HepG2 (cell line): Measurements from ENCODE around the gene OAS3. TPM values are rescaled to one million over a fixed set of nuclear protein-coding genes. Genes with fewer than 3 reads are reported as not detected.

ENCODE experiments used
- ATAC-seq: fragments of 200-7000 bp; cut with Tn5 transposase; 3 replicates; pipeline ENCODE4 v1.9.1; 2020; ENCODE audit warnings: mild to moderate bottlenecking, moderate library complexity
- BruUV-seq: library from RNA; stranded (reverse); fragments of 400-500 nt; replicated peaks from 2 replicates; lab custom pipeline; 2021; lab: Mats Ljungman, UMichigan
- CTCF ChIA-PET: fragments of 300-600 bp; formaldehyde crosslinking; extraction: SDS; loops from one replicate; lab custom pipeline; 2021; ENCODE audit warnings: low total read pairs, inconsistent platforms, low intra/inter-chr PET ratio; lab: Yijun Ruan, JAX
- POLR2A ChIA-PET: fragments of 350-600 bp; sonication (Branson Sonifier 250); formaldehyde crosslinking; loops from one replicate; lab custom pipeline; 2020; ENCODE audit warnings: antibody characterized with exemption, inconsistent platforms; lab: Yijun Ruan, JAX
- DNase-seq: peaks from one replicate; pipeline ENCODE4 v3.0.0-alpha.2; 2015; ENCODE audit warnings: low spot score
- FAIRE-seq: peaks from 3 replicates; lab custom pipeline; 2011; peaks lifted over from hg19 to GRCh38; lab: Jason Lieb, UNC
- H2AFZ ChIP-seq: one replicate; pipeline ENCODE4 v1.6.1; 2011; ENCODE audit warnings: low read length, inconsistent platforms
- H3K27ac ChIP-seq: fragments of 300-600 bp; 3 replicates; pipeline ENCODE4 v1.8.0; 2011; ENCODE audit warnings: mixed run types, mild to moderate bottlenecking, mixed read lengths, low read length, inconsistent platforms; ENCODE audit not compliant: insufficient read depth; ENCODE audit errors: extremely low read length
- H3K27me3 ChIP-seq, 2 experiments: fragments of 200-600 bp in 1 of 2; 2 replicates in 1 of 2; 3 replicates in 1 of 2; pipeline versions ENCODE4 v1.6.0 to v1.8.0; 2011; ENCODE audit warnings: low read length in 2 of 2, mild to moderate bottlenecking in 2 of 2, moderate library complexity in 2 of 2, inconsistent platforms in 1 of 2; ENCODE audit not compliant: insufficient read depth in 2 of 2, control insufficient read depth in 1 of 2
- H3K36me3 ChIP-seq, 2 experiments: fragments of 200-600 bp in 1 of 2; replicated peaks in 1 of 2; 2 replicates in 1 of 2; 3 replicates in 1 of 2; pipeline versions ENCODE4 v1.5.1 to v1.8.0; 2011; ENCODE audit warnings: low read length in 2 of 2, inconsistent platforms in 1 of 2; ENCODE audit not compliant: insufficient read depth in 2 of 2, control insufficient read depth in 1 of 2
- H3K4me1 ChIP-seq: 2 replicates; pipeline ENCODE4 v1.5.1; 2012; ENCODE audit warnings: low read length, inconsistent platforms; ENCODE audit not compliant: insufficient read depth
- H3K4me2 ChIP-seq: 2 replicates; pipeline ENCODE4 v1.6.0; 2011; ENCODE audit warnings: low read depth, low read length, inconsistent platforms
- H3K4me3 ChIP-seq, 3 experiments: fragments of 200-600 bp in 1 of 3; sonication (generic), shearing (Covaris generic) in 1 of 3; replicated peaks in 1 of 3; 2 replicates each; pipeline ENCODE4 v1.5.1; 2011 to 2016; ENCODE audit warnings: low read length in 3 of 3, inconsistent platforms in 2 of 3, low read depth in 2 of 3, mild to moderate bottlenecking in 2 of 3, control low read depth in 1 of 3, mixed read lengths in 1 of 3; ENCODE audit not compliant: insufficient read depth in 1 of 3
- H3K79me2 ChIP-seq: one replicate; pipeline ENCODE4 v1.6.1; 2011; ENCODE audit warnings: low read length, inconsistent platforms; ENCODE audit not compliant: insufficient read depth
- H3K9ac ChIP-seq: 2 replicates; pipeline ENCODE4 v1.6.0; 2011; ENCODE audit warnings: mild to moderate bottlenecking, low read depth, low read length, inconsistent platforms; ENCODE audit not compliant: insufficient read depth
- H3K9me3 ChIP-seq: 2 replicates; pipeline ENCODE4 v1.5.1; 2012; ENCODE audit warnings: mild to moderate bottlenecking, low read length
- H4K20me1 ChIP-seq: 2 replicates; pipeline ENCODE4 v1.6.0; 2011; ENCODE audit warnings: inconsistent platforms, mild to moderate bottlenecking, low read length, moderate library complexity; ENCODE audit not compliant: insufficient read depth
- FOSL2 ChIP-seq: sonication (generic); formaldehyde crosslinking; IDR thresholded peaks from 2 replicates; pipeline ENCODE4 v1.4.0; 2020; ENCODE audit warnings: missing genetic modification reagents
- HMG20A ChIP-seq: IDR thresholded peaks from 2 replicates; pipeline ENCODE4 v1.6.1; 2016; ENCODE audit warnings: borderline replicate concordance
- RERE ChIP-seq: IDR thresholded peaks from 2 replicates; pipeline ENCODE4 v1.6.1; 2016; ENCODE audit warnings: low read depth, missing genetic modification reagents, missing compliant biosample characterization
- REXO4 ChIP-seq: sonication (generic); formaldehyde crosslinking; IDR thresholded peaks from 2 replicates; pipeline ENCODE4 v1.8.0; 2022; ENCODE audit warnings: missing genetic modification reagents, mild to moderate bottlenecking, borderline replicate concordance
- ZNF503 ChIP-seq: sonication (generic); formaldehyde crosslinking; IDR thresholded peaks from 2 replicates; pipeline ENCODE4 v1.4.0; 2020; ENCODE audit warnings: missing genetic modification reagents
- ZNF567 ChIP-seq: sonication (generic); formaldehyde crosslinking; IDR thresholded peaks from 2 replicates; pipeline ENCODE4 v1.8.1; 2023; ENCODE audit warnings: mild to moderate bottlenecking, missing genetic modification reagents, borderline replicate concordance
- WGBS: methylation state at CpG from one replicate; pipeline ENCODE4 v1.1.6; 2017; ENCODE audit warnings: low lambda C conversion rate; 5-methylcytosine and 5-hydroxymethylcytosine counted together
- in situ Hi-C: cut with HindIII; loops from 2 replicates; pipeline ENCODE4 v1.10.0; 2017; ENCODE audit warnings: low pct_unique_long_range_greater_than_20kb; ENCODE audit not compliant: extremely low pct_ligation_motif_present
- intact Hi-C: fragments of 100-400 bp; cut with micrococcal nuclease; formaldehyde crosslinking; loops from one replicate; pipeline ENCODE4 v1.10.0; 2022; ENCODE audit not compliant: unreplicated experiment
- polyA plus RNA-seq, 8 experiments: library from polyadenylated mRNA; depleted of rRNA in 3 of 8; stranded (reverse) in 7 of 8; unstranded in 1 of 8; fragments of >200 nt; fragmentation: Illumina TruSeq in 4 of 8; extraction: Trizol in 4 of 8; gene quantifications; 2 replicates each; pipeline versions ENCODE4 v1.2.1 to v1.2.3, GENCODE V29; 2011 to 2016; ENCODE audit warnings: low read depth in 4 of 8, missing spikeins in 1 of 8, mixed read lengths in 1 of 8; ENCODE audit not compliant: insufficient read depth in 1 of 8
- total RNA-seq, 5 experiments: library from RNA; depleted of rRNA; stranded (reverse); fragments of >200 nt; fragmentation: Illumina TruSeq; extraction: Trizol; gene quantifications; 2 replicates each; pipeline ENCODE4 v1.2.3, GENCODE V29; 2016; ENCODE audit warnings: low read depth in 1 of 5

OAS3 gene
- total and polyA plus RNA-seq, 2 of the 13 experiments (the other 11 are each of a cell fraction or from before 2014, with no cell fraction given): 4.8 to 10.5 TPM

- no peaks in the 10 kb centered on the region for H3K36me3 ChIP-seq
- no peaks in the 10 kb centered on the region for H4K20me1 ChIP-seq
- H2AFZ ChIP-seq: no peak overlapping the region
- no peak for FAIRE-seq
- intact Hi-C loops: no loop called here
- TF ChIP-seq ZNF503 (CRISPR knock-in tag) (no peak), FOSL2 (peak; percentile 60), ZNF567 (CRISPR knock-in tag) (no peak), HMG20A (CRISPR knock-in tag) (no peak), RERE (CRISPR knock-in tag) (no peak), REXO4 (no peak)
- ATAC-seq: no peak
- POLR2A ChIA-PET: no interaction called here
- no peaks in the 10 kb centered on the region for H3K79me2 ChIP-seq
- in situ Hi-C loops: no loop called here
- peak; percentile 41 for DNase-seq
- 0% methylated on average over 4 of the region's 4 CpGs for WGBS
- no peak overlapping the region for H3K4me3 ChIP-seq
- BruUV-seq: no TSS peak
- H3K9ac ChIP-seq: no peak overlapping the region
- no peaks in the 10 kb centered on the region for H3K9me3 ChIP-seq
- no peak overlapping the region for H3K4me2 ChIP-seq
- peaks cover 6% of the 10 kb centered on the region for H3K4me1 ChIP-seq
- peaks cover 2 to 30% of the 10 kb centered on the region in 2 experiments; a peak in 2 of 5 replicates for H3K27me3 ChIP-seq
- no peak overlapping the region for H3K27ac ChIP-seq
- CTCF ChIA-PET: no interaction called here
Measured at GRCh38 chr12:113007166-113007565, 68.9 kb downstream of the OAS3 start.
